OCI-LY3 (cell line): ENCODE measurements around the gene NPC2.

ENCODE experiments used
- EZH2phosphoT487 ChIP-seq: fragments of 200-600 bp; shearing (Covaris generic); IDR thresholded peaks from 2 replicates; pipeline ENCODE4 v1.6.1; 2018; ENCODE audit warnings: antibody characterized with exemption, mixed run types, low read depth
- TF ChIP-seq, protein P1 (sequence below): fragments of 200-600, 300-600 bp; sonication (generic); IDR thresholded peaks from 2 replicates; pipeline ENCODE4 v1.5.1; 2014; ENCODE audit warnings: antibody characterized with exemption, low read length, low read depth

DNA sequence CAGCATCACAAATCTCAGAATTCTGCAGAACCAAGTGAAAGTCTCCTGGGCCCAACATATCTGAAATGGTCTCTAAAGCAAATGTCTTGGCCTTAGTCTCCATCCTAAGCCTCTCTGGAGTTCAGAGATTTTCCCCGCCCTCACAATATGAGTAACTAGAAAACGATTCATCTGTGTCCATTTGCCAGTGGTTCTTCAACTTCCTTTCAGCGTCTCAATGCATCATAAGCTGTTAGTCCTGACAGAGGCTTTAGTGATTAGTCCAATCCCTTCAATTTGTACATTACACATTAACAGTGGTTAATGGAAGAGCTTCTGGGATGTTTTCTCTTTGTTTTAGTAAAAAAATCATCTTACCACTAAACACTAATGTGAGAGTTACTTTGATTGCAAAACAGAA lies 17.4 kb downstream of the NPC2 start:
- TF ChIP-seq, protein P1, sequence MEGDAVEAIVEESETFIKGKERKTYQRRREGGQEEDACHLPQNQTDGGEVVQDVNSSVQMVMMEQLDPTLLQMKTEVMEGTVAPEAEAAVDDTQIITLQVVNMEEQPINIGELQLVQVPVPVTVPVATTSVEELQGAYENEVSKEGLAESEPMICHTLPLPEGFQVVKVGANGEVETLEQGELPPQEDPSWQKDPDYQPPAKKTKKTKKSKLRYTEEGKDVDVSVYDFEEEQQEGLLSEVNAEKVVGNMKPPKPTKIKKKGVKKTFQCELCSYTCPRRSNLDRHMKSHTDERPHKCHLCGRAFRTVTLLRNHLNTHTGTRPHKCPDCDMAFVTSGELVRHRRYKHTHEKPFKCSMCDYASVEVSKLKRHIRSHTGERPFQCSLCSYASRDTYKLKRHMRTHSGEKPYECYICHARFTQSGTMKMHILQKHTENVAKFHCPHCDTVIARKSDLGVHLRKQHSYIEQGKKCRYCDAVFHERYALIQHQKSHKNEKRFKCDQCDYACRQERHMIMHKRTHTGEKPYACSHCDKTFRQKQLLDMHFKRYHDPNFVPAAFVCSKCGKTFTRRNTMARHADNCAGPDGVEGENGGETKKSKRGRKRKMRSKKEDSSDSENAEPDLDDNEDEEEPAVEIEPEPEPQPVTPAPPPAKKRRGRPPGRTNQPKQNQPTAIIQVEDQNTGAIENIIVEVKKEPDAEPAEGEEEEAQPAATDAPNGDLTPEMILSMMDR: no peak
- no peak for TF ChIP-seq EZH2phosphoT487
